Type B pancreatic cell (in vitro differentiated cells): ENCODE measurements around the gene ARAP3. TPM values are rescaled to one million over a fixed set of nuclear protein-coding genes. Genes with fewer than 3 reads are reported as not detected.

Source experiments
- DNase-seq: peaks from one replicate; pipeline ENCODE4 v3.0.0; 2021; ENCODE audit warnings: mixed read lengths; ENCODE audit not compliant: unreplicated experiment; ENCODE audit errors: extremely low spot score
- H3K27ac Mint-ChIP-seq: 2 replicates; pipeline ENCODE4 v1.8.0; 2021; ENCODE audit warnings: mild to moderate bottlenecking, mixed read lengths
- H3K27me3 Mint-ChIP-seq: 2 replicates; pipeline ENCODE4 v1.8.0; 2021; ENCODE audit warnings: mixed read lengths
- H3K36me3 Mint-ChIP-seq: 2 replicates; pipeline ENCODE4 v1.8.0; 2021; ENCODE audit warnings: mixed read lengths
- H3K4me1 Mint-ChIP-seq: one replicate; pipeline ENCODE4 v1.8.0; 2021; ENCODE audit warnings: mixed read lengths; ENCODE audit not compliant: unreplicated experiment
- H3K4me3 Mint-ChIP-seq: 2 replicates; pipeline ENCODE4 v1.8.0; 2021; ENCODE audit warnings: mild to moderate bottlenecking, mixed read lengths
- H3K9me3 Mint-ChIP-seq: 2 replicates; pipeline ENCODE4 v1.8.0; 2021; ENCODE audit warnings: mixed read lengths
- total RNA-seq: library from RNA; stranded (reverse); gene quantifications from 2 replicates; pipeline ENCODE4 v1.2.1, GENCODE V29; 2021; ENCODE audit warnings: low replicate concordance
- TF ChIP-seq, protein P1 (sequence below): fragments of 200-600 bp; sonication (generic); conservative IDR thresholded peaks from 2 replicates; pipeline ENCODE4 v1.5.0; 2021; ENCODE audit warnings: antibody characterized with exemption, mild to moderate bottlenecking

The ARAP3 gene
- total RNA-seq, 1 donor from 2014 or later, result 8.4 TPM

DNA sequence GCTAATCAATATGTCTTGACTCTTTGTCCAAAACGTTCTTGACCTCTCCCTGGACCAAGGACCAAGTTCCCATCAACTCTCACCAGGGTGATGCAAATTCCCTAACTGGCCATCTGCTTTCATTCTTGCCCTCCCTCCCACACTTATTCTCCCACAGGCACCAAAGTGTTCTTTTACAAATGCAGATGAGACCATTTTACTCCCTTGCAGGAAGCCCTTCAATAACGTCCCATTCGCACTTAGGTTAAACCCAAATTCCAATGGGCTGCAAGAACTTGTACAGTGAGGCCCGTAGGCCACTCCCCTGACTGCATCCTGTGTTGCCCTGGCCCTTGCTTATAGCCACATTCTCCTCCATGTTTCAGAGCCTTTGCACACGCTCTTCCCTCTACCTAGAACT is 7.3 kb downstream of the ARAP3 start:
- Mint-ChIP-seq H3K4me3 (no peak overlapping the region), H3K36me3 (no peaks in the 10 kb centered on the region), H3K27me3 (no peaks in the 10 kb centered on the region), H3K4me1 (no peaks in the 10 kb centered on the region), H3K27ac (no peak overlapping the region), H3K9me3 (no peaks in the 10 kb centered on the region)
- DNase-seq, result no peak
- TF ChIP-seq, protein P1, sequence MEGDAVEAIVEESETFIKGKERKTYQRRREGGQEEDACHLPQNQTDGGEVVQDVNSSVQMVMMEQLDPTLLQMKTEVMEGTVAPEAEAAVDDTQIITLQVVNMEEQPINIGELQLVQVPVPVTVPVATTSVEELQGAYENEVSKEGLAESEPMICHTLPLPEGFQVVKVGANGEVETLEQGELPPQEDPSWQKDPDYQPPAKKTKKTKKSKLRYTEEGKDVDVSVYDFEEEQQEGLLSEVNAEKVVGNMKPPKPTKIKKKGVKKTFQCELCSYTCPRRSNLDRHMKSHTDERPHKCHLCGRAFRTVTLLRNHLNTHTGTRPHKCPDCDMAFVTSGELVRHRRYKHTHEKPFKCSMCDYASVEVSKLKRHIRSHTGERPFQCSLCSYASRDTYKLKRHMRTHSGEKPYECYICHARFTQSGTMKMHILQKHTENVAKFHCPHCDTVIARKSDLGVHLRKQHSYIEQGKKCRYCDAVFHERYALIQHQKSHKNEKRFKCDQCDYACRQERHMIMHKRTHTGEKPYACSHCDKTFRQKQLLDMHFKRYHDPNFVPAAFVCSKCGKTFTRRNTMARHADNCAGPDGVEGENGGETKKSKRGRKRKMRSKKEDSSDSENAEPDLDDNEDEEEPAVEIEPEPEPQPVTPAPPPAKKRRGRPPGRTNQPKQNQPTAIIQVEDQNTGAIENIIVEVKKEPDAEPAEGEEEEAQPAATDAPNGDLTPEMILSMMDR, result no peak

DNA sequence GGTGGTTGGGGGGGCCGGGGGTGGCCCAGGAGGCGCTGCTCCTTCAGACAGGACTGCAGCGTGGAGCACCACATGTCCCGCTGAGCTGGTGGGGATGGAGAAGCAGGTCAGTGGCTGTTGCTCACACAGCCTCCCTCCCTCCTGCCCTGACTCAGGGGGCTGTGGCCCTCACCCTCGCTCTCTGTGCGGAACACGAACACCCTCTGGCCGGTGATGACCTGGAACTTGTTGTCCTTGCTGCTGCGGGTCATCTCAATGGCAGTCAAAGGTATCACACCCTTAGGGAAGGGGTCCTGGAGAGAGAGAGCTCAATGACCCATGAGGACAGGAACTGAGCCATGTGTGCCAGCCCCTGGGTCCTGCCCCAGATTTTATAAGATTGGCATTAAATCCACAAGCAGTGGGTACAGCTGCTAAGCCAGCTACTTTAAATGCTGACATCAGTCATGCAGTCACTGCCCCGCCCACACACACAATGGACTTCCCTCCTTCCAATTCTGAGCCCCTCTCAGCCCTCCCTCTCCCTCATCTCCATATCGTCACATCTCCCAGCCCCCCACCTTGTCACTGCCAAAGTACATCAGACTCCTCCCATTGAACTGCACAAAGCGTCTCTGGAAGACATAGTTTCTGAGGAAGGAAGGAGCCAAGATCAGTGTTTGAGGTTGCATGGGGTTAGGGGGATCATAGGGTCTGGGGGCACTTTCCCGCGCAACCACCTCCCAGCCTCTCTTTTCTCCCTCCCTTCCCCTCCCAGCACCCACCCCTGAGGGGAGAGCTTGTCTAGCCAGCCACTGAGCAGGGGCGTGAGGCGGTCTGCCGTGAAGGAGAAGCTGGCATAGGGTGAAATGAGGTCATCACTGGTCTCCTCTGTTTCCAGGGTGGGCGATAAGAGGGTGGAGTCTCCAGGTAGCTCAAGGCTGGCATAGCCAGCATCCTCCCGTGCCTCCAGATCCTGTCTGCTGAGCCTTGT is 8.9 kb downstream of the ARAP3 start:
- no peaks in the 10 kb centered on the region for H3K9me3 Mint-ChIP-seq
- H3K36me3 Mint-ChIP-seq, result peaks cover 5% of the 10 kb centered on the region
- no peaks in the 10 kb centered on the region for H3K27me3 Mint-ChIP-seq
- H3K4me3 Mint-ChIP-seq, result no peak overlapping the region
- no peak overlapping the region for H3K27ac Mint-ChIP-seq
- DNase-seq, result no peak
- H3K4me1 Mint-ChIP-seq, result peaks cover 6% of the 10 kb centered on the region
- TF ChIP-seq, protein P1, result no peak

DNA sequence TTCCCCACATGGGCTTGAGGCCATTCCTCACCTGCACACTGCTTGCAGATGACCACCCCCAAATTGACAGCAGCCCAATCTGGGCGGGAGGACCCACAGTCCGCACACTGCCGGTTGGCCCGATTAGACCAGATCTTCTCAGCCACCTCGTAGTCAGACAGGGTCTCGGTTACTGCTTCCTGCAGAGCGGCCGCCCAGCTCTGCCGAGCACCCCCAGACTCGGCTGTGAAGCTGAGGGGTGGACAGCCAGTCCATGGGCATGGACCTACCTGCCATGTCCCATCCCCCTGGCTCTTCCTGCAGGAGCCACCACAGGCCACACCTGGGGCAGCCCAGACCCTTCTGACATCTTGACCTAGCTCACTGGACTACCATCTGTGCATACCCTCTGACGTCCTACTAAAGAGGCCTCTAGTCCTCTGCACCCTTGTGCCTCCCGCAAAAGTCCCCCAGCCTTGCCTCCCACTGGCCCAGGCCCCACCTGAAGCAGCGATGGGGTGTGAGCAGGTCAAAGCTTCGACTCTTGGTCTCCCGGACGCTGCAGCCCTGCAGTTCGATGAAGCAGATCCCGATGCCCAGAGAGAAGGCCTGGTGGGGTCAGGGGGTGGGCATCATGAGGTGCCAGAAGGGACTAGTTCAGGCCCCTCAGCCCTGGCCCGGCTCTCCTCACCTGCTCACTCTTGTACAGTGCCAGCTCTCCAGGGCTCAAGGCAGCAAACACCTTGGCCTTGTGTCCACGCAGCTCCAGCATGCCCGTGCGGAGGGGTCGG is 9.8 kb downstream of the ARAP3 start:
- Mint-ChIP-seq H3K36me3 (peaks cover 5% of the 10 kb centered on the region), H3K4me3 (no peak overlapping the region), H3K4me1 (peaks cover 6% of the 10 kb centered on the region), H3K27me3 (no peaks in the 10 kb centered on the region), H3K9me3 (no peaks in the 10 kb centered on the region), H3K27ac (no peak overlapping the region)
- TF ChIP-seq, protein P1, result no peak
- DNase-seq, result no peak

DNA sequence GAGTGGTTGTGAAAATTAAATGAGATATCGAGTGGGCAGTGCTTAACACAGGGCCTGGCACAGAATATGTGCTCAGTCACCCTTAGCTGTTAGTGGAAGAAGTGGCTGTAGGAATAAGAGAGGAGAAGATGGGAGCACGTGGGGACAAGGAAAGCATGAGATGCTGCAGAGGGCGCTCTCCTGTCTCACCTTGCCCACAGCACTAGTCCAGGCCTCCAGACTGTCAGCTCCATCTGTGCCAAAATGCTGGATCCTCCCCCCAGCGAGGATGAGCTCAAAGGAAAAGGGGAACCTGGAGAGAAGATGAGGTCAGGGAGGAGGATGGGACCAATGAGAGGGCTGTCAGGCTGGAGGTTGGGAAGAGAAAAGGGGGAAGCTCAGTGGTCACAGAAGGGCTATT is 12.5 kb downstream of the ARAP3 start:
- Mint-ChIP-seq H3K36me3 (peaks cover 5% of the 10 kb centered on the region), H3K9me3 (no peaks in the 10 kb centered on the region), H3K4me1 (peaks cover 10% of the 10 kb centered on the region), H3K4me3 (no peak overlapping the region), H3K27me3 (no peaks in the 10 kb centered on the region), H3K27ac (no peak overlapping the region)
- DNase-seq, result no peak
- TF ChIP-seq, protein P1, result no peak

DNA sequence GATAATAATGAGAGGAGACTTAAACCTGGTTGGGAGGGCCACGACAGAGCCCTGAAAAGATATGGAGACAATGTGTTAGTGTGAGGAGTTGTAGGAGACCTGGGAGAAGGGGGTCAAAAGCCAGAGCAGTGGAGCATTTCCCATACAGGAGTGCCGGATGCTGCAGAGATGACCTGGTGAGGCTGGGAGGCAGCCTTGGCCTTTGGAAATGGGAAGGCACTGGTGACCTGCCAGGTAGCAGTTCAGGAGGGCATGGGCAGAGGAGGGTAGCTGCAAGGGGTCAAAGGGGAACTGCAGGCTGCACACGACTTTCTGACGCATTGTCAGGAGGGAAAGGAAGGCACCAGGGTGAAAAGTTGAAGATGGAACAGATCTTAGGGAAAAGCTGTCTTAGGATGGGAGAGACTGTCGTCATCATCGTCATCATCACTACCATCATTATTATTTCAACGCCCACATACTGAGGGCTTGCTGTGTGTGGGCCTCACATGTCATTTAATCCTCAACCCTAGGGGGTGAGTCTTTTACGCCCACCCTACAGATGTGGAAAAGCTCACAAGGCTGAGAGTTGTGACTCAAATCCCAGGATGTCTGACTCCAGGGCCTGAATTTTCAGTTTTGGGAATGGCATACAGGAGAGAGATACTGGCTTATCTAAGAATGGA is 13.3 kb downstream of the ARAP3 start:
- H3K36me3 Mint-ChIP-seq, result peaks cover 5% of the 10 kb centered on the region
- H3K27ac Mint-ChIP-seq, result no peak overlapping the region

More for the DNA sequence above, 13.3 kb downstream of the ARAP3 start:
- H3K4me1 Mint-ChIP-seq, result peaks cover 10% of the 10 kb centered on the region
- no peaks in the 10 kb centered on the region for H3K27me3 Mint-ChIP-seq
- no peaks in the 10 kb centered on the region for H3K9me3 Mint-ChIP-seq
- H3K4me3 Mint-ChIP-seq, result no peak overlapping the region
- TF ChIP-seq, protein P1, result no peak
- no peak for DNase-seq
